ENCODE measurements around the gene ELK3.

ELK3 gene

DNA sequence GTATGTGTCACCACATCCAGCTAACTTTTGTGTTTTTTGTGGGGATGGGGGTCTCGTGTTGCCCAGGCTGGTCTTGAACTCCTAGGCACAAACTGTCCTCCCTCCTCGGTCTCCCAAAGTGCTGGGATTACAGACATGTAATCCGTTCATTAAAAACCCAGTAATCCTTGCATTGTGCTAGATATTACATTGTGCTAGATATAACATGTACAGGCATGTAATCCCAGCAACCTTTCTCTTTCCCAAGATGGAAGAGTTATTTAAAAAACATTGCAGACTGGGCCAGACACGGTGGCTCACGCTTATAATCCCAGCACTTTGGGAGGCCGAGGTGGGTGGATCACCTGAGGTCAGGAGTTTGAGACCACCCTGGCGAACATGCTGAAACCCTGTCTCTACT, 19.7 kb downstream of the ELK3 start:
- no peak for DNase-seq

DNA sequence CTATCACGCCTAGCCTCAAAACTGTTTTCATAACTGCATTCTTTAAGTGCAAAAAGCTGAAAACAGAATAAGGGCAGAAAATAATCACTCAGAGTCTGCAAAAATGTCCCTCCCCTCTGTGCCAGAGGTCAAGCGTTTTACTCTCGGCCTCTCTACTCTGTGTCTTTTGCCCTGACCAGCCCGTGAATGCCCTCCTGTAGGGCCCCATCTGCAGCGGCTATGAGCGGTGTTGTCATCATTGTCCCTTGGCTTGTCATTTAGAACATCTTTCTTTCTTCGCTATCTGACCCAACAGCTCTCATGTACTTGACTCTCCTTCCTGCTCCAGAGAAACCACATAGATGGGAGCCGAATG, 21.7 kb downstream of the ELK3 start:
- no peak for DNase-seq

DNA sequence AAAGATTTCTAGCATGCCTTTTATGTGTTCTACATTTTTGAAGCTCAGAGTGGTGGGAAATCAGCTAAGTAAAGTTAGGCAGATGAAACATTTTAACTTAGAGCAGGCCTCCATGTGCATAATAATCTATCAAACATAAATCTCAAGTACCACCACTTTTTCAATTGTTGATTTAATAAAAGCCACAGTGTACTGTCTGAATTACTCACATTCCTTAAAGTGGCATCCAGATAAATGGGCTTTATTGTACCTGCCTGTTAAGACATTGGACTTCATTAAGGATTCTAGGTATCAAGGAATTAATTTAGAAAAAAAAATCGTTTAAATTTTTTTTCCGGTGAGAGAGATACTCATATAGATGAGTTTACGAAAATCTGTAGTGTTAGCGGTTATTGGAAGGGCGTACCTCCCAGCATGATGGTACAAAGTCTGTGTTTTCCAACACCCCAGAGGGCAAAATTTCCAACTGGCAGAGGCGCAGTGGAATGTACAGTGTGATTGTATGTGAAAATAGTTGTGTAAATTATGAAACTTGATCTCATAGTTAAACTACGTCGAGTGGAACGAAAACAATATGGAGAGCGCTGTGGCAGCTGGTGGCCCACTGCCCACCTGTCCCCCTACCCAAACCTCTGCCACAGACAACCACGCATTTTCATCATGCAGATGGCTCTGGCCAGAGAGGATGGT, 25.0 kb downstream of the ELK3 start:
- DNase-seq: no peak

DNA sequence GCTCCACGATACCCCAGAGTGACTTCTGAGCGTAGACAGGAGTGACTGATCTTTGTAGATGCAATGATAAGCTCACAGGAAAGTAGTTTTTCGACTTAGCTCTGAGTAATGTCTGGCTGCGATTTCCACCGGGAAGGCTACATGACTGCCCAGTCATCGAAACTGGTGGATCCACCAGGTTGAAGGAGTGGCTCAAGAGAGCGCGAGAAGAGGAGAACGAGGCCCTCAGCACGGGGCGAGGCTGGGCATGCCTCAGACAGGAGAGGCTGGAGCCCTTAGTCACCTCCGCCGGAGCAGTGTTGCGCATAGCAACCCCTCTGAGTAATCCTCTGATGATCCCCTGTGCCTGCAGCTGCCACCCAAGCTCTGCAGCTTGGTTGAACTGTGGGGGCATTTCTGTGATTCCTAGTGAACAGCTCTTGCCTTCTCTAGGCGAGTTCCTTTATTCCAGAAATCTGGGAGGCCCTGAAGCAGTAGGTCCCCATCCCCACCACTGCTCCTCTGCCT, 25.6 kb downstream of the ELK3 start:
- DNase-seq: no peak

DNA sequence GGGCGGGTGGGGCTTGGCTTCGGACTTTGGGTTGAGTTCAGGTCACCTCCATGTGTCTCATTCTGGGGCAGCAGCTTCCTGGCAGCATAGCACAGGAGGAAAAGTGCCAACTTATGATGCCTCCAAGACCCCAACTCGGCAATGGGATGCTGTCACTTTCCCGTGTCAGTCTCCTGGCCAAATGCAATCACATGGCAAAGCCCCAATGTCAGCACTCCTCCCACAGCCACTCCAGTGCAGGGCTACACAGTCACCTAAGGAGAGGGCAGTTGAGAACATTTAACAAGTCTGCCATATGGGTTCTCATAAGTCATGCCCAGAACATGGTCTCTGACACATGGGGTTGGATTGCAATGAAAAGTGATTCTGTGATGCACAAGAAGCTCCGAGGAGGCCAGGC, 26.7 kb downstream of the ELK3 start:
- no peak for DNase-seq

DNA sequence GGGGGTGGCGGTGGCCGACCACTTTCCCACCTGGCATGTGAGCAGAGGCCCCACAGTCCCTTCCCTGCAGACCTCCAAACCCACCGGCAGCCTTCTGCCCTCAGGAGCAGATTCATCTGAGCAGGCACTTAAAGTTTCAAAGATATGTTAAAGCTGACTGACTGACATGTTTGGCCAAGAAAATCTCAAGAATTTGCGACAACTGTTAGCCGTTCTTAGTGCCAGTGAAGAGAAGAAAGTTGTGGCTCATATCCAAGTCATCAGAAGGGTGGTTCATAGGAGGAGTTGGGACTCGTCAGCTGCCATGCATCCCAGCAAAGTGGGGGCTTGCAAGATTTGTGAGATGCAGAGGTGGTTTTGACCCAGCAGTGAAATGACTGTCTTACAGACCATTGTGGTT, 27.2 kb downstream of the ELK3 start:
- no peak for DNase-seq

DNA sequence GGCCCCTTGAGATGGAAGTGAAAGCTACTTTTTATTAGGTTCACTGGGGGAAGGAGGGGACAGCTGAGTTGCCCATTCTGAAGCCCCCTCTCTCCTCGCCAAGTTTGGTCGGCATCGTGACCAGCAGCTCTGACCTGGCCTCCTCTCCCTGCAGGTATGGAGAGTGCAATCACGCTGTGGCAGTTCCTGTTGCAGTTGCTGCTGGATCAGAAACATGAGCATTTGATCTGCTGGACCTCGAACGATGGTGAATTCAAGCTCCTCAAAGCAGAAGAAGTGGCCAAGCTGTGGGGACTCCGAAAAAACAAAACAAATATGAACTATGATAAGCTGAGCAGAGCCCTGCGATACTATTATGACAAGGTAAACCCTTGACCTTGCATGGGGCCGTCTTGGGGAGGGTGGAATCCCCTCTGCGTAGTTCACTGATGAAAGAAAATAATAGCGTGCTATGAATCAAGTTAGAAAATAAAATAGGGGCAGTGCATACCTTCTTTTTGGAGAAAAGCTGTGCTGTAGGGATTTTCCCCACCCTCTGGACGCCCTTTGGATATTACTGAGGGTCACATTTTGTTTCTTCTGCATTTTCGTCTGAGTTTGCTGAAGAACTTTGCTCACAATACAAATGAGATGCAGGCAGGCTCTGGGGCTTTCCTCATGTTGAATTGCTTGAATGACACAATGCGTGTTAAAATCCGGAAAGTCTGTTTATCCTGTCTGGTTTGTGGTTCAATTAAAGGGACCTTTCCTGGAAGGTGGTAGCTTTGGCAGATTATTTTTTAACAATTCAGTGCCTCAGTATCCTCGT, 29.4 kb downstream of the ELK3 start:
- no peak for DNase-seq

DNA sequence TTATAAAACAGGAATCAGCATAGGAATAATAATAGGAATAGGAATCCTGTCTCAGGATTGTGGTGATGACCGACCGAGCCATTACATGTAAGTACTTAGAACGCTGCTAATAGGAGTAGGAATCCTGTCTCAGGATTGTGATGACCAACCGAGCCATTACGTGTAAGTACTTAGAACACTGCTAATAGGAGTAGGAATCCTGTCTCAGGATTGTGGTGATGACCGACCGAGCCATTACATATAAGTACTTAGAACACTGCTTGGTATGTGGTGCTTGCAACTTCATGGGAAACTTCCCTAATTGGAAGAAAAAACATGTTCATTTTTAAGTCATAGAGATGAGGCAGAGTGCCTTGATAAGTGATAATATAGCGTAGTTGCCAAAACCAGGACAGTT, 30.0 kb downstream of the ELK3 start:
- no peak for DNase-seq

DNA sequence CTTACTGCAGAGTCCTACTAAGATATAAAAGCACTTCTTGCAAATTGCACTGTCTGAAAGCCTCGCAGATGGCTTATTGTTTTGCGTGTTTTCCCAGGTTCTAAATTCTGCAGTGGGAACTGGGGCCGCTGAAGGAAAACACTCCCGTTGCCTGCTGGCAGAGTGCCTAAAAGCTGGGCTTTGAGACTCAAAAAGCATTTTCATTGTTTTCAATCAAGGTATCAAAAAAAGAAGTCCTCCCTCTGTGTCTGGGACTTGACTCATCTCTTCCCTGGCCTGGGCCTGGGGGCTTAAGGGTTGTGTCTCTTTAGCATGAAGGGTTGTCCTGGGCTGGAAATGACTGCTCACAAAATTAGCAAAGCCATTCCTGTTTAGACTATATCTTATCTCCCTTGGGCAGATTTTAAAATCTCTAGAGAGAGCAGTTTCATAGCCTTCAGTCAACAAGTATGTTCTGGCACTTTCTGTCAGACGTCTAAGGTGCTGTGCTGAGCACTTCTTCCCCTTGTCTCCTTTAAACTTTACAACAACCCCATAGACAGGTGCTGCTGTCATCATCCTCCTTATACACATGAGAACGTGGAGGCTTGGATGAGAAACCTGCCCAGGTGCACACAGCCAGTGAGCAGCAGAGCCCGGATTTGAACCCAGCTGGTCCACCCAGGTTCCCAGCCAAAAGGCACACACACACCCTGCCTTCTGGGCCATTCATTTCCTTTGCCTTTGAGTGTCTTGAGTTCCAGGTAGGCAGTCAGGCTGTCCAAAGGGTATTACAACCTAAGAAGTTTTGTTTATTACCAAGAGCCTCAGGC, 31.1 kb downstream of the ELK3 start:
- no peak for DNase-seq

DNA sequence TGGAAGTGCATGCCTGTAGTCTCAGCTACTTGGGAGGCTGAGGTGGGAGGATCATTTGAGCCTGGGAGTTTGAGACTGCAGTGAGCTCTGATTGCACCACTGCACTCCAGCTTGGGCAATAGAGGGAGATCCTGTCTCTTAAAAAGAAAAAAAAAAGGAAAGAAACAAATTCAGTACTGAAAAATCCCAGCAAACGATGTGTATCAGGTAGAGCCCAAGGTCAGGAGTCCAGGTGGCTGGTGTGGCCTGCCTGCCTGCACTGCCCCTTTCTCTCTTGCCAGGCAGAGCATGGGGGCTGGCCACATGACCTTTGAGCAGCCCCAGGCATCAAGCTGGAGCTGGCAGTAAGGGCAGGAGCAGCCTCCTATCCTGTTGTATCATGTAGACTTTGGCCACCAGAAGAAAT, 31.8 kb downstream of the ELK3 start:
- no peak for DNase-seq

DNA sequence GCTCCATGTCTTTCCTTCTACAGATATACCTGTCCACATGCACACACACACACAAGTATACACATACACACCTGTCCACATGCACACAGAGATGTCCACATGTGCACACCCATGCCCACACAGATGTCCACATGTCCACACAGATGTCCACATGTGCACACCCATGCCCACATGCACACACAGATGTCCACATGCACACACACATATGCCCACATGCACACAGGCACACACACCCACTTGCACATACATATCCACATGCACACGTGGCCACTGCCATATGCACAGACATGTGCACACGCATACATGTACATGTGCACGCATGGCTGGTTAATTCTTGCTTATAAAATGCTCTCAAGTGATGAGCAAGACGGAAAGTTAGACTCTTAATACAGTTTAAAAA, 32.2 kb downstream of the ELK3 start:
- DNase-seq: no peak

DNA sequence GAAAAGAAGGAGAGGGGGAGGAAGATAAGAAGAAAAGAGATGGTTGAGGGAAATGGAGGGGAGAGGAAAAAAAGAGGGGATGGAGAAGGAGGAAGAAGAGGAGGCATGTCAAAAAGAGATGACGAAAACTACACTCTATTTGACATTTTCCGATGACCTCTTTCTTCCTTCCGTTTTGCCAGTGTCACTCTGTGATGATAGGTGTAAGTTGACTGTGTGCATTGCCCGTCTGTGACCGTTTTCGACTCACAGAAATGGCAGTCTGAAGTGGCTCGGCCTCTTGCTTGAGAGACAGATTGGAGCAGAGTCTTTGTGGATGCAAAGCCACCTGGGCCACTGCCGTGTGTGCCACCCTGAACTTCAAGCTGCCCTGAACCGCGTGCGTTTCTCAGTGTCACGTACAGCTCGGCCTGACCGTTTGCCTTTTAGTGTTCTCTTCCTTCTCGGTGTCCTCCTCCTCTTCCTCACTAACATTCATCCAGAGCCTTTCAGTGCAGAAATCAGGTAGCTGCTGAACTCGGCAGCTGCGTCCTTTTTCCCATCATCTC, 32.7 kb downstream of the ELK3 start:
- no peak for DNase-seq

DNA sequence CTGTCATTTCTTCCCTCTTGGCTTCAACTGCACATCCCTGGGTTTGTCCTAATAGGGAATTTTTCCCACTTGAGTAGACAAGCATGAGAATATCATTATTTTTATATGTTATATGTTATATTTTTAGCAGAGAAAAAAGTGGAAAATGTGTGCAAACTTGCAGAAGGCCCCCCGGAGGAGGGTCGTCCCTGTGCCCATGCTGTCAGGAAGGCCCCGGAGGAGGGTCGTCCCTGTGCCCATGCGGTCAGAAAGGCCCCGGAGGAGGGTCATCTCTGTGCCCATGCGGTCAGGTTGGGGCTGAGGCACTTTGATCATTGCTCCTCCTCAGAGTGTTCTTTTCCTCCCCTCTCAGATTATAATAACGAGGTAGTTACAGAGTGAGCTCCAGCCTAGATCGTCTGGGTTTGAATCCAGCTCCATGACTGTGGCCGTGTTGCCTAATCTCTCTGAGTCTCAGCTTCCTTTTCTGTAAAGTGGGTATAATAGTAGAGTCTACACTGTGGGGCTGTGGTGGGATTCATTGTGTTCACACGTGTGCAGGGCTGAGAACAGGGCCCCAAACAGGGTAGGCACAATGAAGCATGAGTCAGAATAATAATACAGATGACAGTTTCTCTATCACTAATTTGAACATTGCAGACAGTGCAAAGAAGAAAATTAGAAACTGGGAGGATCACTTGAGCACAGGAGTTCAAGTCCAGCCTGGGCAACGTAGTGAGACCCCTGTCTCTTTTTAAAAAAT, 33.4 kb downstream of the ELK3 start:
- DNase-seq: no peak

DNA sequence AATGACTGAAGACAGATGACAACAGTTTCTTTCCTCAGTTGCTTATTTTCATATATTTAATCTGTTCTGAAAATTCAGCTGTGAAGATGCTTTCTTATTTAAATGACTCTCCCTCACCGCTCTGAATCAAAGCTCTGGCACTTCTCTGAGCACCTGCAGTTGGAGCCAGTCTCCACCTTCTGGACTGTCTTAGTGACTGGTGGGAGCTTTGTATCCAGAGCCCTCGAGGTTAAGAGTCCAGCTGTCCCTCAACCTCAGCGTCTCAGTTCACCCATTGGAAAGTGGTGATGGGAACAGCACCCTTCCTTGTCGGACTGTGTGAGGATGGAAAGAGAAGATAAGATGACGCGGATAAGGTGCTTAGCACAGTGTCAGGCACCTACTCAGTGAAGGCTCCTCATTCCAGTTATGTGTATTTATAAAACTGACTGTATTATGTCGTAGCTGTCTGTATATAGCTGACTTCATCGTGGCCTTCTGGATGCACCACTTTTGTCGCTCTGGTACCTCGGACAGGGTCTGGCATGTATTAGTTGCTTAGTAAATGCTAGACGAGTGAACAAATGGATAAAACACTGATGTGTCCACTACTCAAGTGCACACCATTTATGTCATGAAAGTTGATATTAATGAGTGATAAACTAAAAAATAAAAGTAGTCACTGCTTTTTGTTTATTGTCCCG, 34.5 kb downstream of the ELK3 start:
- DNase-seq: no peak

DNA sequence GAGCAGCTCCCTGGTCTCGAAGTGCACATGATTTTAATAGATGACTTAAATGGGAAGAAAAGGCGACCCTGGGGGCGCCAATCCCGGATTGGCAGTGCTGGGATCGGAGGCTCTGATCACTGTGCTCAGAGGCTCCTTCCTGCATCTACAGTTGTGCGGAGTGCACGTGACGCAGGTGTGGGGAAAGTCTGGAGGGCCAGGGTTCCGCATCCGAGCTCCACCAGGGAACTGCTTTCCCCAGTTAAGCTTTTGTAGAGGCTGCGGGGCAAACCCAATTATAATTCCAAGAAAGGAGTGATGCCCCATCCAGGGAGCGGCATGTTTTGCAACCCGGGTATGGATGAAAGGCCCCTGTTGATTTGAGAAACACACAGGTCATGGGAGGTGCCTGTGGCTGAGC, 36.5 kb downstream of the ELK3 start:
- DNase-seq: no peak

DNA sequence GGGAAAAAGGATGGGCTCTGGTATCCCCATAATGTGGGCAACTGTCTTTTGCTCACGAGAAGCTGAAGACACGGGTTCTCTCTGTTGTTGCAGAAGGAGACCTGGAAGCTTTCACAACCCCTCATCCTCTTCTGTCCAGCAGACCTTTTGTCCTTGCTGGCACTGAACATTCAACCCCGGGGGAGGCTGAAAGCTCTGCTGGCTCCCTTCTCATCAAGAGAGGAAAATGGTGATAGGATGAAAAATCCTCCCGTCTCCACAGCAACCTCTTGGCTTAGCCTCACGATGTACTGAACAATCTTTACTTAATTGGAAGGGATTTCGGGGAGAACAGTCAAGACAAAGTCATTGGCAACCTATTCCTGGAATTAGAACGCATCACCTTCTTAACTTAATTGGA, 39.0 kb downstream of the ELK3 start:
- DNase-seq: peak in 1 of 2 donors; percentile 47

DNA sequence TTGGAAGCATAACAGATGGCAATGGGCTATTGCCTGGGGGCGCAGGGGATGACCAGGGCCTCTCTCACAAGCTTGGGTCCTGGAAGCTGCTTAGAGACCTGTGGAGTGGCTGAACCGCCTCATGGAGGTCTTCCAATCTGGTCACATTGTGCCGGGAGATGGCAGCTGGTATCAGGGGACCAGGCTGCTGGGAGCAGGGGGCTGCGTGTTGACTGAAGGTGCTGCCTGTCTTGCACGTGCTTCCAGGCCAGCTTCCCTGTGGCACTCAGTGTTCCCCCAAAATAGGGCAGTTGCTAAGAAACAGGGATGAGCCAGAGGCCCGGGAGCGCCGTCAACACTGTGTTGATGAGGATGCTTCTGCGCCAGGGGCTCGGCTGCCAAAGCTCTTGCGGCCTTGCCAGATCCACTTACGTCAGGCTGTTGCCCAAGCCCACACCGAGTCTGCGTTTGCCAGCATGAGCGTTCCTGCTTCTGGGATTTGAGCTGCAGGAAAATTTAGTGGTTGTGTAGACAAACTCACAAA, 39.8 kb downstream of the ELK3 start:
- peak; percentile 87 to 95 for DNase-seq

DNA sequence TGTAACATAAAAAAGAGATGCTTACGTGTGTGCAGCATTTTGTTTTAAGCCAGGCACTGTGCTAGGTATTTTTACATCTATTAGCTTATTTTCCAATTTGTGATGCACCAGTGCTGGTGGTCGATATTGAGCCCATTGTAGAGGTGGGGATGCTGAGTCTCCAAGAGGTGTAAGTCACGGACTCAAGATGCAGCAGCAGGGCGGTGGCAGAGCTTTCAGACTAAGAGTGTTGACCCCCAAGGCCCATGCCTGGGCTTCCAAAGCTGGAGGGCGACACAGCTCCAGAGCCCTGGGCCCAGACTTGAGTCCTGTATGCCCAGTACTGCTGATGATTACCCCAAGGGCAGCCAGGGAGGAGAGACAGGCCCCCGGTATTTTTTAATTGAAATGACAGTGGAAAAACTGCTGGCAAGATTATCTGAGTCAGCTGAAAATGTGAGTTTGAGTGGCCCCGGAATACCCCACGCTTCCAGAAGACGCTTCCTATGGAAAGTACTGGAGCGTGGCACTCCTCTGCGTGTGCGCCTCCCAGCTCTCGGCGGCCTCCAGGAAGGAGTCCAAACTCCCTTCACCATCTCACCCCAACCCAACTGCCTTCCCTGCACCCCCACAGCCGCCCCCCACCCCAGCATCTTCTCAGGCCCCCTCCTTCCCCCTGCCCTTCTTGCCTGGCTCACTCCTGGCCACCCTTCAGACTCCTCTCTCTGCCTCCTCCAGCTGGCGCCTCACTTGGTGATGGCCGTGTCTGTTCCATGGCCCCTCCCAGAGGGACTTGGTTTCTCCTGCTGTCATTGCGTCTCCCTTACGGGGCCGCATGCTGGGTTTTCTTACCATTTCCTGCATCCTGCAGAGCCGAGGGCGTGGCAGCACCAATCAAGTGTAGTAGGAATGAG, 40.7 kb downstream of the ELK3 start:
- no peak for DNase-seq

DNA sequence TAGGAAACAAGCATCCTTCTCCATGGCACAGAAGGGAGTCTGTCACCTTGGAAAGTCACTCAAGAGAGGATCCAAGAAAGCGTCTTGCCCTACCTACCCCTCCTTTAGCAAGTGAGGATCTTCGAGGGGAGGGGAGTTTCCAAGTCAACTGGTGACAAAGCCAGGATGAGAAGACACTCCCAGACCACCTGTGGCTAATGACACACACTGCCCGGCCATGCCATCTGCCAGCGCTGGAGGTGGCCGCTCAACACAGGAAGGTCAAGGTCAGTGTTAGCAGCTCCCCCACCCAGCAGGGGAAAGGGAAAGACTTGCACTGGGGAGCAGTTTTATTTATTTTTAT, 41.3 kb downstream of the ELK3 start:
- DNase-seq: no peak

DNA sequence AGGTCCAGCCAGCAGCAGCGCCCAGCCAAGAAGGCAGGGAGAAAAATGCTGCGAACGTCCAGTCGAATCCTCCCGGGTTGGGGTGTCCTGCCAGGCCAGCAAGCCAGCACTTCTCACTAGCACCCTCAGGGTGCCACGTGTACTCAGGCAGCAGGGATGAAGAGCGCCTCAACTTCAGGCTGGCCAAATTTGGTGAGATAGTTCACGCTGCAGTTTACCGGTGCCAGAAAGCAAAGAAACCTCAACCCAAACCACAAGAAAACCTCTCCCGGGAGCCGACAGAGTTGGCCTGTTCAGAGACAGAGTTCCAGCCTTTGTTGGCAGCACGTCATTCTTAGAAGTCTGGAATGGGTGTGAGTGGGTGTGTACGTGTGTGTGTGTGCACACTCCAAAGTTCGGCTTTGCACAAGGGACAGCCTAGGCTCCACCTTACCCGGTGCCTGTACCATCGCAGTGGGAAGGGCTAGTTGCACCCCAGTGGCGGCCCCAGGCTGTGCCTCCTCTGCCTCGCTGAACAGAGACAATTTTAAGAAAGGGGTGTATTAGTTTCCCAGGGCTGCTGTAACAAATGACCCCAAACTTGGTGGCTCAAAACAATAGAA, 42.1 kb downstream of the ELK3 start:
- no peak for DNase-seq

All from hippocampal formation (tissue), 2 donors.